ENCODE measurements around the gene KRTAP4-12.
"Not testable (repeated sequence)": the region's sequence is repeated elsewhere in the genome, so short reads cannot be mapped to it uniquely, and the experiment has no call there.

Gene KRTAP4-12

DNA sequence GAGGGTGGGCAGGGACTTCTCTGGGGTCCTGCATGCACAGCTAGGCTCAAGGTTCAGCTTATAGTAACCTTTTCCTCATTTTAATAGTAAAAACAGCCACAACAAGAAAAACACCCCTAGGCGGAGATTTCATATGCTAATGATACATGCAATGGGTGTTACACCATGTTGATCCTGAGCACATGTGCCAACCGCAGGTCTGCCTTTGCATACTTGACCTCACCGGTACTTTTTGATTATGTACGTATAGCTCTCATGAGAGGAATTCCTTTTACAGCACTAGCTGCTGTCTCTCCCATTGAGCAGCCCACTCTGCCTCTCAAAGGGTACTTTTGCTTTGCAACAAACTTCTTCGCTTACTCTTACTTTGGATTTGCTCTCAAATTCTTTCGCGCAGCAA, 27.9 kb downstream of the KRTAP4-12 start:
- DNase-seq (ENCODE audit: low read depth in 2 of 2), result no peak

DNA sequence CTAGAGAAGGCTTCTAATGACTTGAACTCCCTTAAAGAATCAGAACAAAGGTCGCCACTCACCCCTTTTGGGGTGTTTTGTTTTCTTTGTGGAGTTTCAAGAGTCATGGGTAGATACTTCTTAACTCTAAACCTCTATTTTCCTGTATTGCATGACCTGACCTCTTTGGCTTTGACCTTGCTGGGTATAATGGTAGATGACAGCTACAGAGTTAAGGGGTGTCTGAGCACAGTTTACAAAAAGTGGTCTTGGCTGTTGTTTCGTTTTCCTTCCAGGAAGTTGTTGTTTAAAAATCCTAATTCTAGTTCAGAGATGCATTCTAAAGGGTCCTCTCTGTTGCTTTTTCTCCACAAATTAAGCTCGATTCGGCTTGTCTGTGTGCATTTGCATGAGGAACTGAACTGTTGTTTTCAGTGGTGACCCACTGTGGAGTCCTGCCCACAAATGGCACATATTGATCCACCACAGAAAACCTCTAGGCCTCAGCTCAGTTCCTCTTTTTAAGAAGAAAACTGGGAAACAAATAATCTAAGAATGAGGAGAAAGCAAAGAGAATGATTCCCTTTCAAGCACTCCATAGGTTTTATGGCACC, 35.1 kb downstream of the KRTAP4-12 start:
- not testable (repeated sequence) for DNase-seq (ENCODE audit: low read depth in 2 of 2)

DNA sequence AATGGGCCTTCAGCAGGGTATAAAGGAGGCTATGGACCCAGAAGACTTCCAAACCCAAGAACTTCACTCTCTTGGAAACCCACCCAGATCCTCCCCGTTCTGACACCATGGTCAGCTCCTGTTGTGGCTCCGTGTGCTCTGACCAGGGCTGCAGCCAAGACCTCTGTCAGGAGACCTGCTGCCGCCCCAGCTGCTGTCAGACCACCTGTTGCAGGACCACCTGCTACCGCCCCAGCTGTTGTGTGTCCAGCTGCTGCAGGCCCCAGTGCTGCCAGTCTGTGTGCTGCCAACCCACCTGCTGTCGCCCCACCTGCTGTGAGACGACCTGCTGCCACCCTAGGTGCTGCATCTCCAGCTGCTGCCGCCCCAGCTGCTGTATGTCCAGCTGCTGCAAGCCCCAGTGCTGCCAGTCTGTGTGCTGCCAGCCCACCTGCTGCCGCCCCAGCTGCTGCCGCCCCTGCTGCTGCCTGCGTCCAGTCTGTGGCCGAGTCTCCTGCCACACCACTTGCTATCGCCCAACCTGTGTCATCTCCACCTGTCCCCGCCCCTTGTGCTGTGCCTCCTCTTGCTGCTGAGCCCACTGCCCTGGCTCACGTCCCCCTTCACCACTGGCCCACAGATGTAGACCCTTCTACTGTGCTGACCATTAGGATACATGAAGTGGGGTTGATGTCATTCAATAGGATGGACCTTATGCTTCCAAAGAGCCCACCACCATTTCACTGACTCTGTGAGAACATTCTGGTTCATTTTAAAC, 39.7 kb downstream of the KRTAP4-12 start, which contains the start of gene KRTAP4-7:
KRTAP4-7 (plus strand) TSS at position 51 of the 757 bp plus-strand sequence; CDS start at position 108, 57 bp downstream.
- DNase-seq (ENCODE audit: low read depth in 2 of 2), result not testable (repeated sequence)

DNA sequence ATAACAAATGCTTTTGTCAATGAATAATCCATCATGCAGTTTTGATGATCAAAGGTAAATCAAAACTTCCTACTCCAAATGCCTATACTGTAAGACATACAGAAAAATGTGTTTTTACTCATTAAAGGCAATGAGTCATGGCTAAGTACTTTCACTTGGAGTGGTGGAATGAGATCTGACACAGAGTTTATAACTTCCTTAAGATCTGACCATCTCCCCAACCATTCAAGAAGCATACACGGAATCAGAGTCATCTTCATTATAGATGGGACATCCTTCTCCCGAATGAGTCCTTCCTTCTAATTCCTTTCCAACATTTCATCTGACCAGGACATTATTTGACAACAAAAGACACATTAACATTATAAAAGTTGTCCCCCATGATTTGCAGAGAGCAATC, 40.6 kb downstream of the KRTAP4-12 start:
- not testable (repeated sequence) for DNase-seq (ENCODE audit: low read depth in 2 of 2)

DNA sequence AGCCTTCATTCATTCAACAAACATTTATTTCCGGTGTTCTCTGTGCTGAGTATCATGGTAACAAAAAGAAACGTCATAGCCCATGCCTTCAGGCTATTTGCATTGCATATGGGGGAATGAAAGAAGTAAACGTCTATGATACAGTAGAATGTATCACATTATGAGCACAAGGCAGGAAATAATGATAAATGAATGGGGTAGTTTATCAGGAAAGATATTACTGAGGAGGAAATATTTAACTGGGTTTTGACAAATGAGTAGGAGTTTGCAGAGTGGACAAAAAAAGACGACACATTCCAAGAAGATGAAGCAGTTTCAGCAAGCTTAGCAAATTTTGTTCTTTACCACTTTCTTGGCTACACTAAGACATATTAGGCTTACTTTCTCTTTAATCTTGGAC, 41.4 kb downstream of the KRTAP4-12 start:
- DNase-seq (ENCODE audit: low read depth in 2 of 2), result no peak

DNA sequence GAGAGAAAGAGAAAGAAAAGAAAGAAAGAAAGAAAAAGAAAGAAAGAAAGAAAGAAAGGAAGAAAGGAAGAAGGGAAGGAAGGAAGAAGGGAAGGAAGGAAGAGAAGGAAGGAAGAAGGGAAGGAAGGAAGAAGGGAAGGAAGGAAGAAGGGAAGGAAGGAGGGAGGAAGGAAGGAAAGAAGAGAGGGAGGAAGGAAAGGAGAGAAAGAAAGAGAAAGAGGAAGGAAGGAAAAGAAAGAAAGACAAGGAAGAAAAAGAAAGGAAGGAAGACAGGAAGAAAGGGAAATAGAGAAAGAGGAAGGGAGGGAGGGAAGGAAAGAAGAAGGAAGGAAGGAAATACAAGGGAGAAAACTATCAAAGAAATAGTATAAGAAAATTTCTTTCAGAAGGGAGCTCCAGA, 47.2 kb downstream of the KRTAP4-12 start:
- no peak for DNase-seq (ENCODE audit: low read depth in 2 of 2)

DNA sequence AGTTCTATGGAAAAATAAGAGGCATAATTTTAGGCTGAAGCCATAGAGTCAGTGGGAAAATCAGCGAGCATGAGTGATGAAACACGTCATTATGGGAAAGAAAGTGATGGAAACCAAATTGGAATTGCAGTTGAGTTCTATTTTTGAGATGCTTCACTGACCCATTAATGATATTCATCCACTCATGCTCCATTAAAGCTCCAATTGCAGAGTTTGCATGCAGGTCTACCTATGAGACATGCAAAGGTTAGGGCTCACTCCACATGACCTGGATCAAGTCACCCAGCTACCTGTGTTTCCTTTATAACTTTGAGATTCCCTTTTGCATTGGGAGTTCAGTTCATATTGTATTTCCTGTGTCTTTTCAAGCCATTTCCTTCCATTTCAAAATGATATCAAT, 50.3 kb downstream of the KRTAP4-12 start:
- no peak for DNase-seq (ENCODE audit: low read depth in 2 of 2)

All from stimulated activated CD8-positive, alpha-beta memory T cell treated with anti-CD3 and anti-CD28 coated beads, Interleukin-15, amount 100 ng/mL, for 48 hours (primary cell).